Body of pancreas (tissue), 4 donors: ENCODE results near the gene CHD8. TPM values are rescaled to one million over a fixed set of nuclear protein-coding genes. Genes with fewer than 3 reads are reported as not detected.

Source experiments
- ATAC-seq: fragments of 150-250 bp; one replicate; pipeline ENCODE4 v1.9.1; 2016
- DNase-seq, 4 donors: peaks; one replicate each; pipeline ENCODE4 v3.0.0-alpha.2; 2019
- H3K27ac ChIP-seq, 4 donors: fragments of 200-600 bp; sonication (generic); 1 replicate in 3 of 4; 2 replicates in 1 of 4; pipeline versions ENCODE4 v1.5.1 to v1.6.1; 2016 to 2019; ENCODE audit warnings: mild to moderate bottlenecking in 1 of 4, mixed read lengths in 1 of 4, moderate library complexity in 1 of 4
- H3K27me3 ChIP-seq, 2 donors: fragments of 200-600 bp; sonication (generic); one replicate each; pipeline ENCODE4 v1.6.0; 2016; ENCODE audit warnings: mild to moderate bottlenecking in 1 of 2
- H3K36me3 ChIP-seq, 2 donors: fragments of 200-600 bp; sonication (generic); replicated peaks in 1 of 2; 2 replicates each; pipeline ENCODE4 v1.5.1; 2016; ENCODE audit warnings: low read depth in 2 of 2; ENCODE audit not compliant: insufficient read depth in 1 of 2
- H3K4me1 ChIP-seq: fragments of 200-600 bp; sonication (generic); one replicate; pipeline ENCODE4 v1.6.0; 2016
- H3K4me3 ChIP-seq, 2 donors: fragments of 200-600 bp; sonication (generic); 1 replicate in 1 of 2; 2 replicates in 1 of 2; pipeline ENCODE4 v1.5.1; 2016 to 2019
- H3K9me3 ChIP-seq, 3 donors: fragments of 200-600 bp; sonication (generic); 1 replicate in 2 of 3; 2 replicates in 1 of 3; pipeline ENCODE4 v1.5.1; 2016
- POLR2A ChIP-seq, 3 donors: fragments of 450-650 bp; IDR thresholded peaks; one replicate each; pipeline ENCODE4 v1.6.1; 2016; ENCODE audit warnings: antibody characterized with exemption in 3 of 3, mild to moderate bottlenecking in 2 of 3
- WGBS, 2 donors: methylation state at CpG; one replicate each; pipeline ENCODE4 v1.1.5; 2017; 5-methylcytosine and 5-hydroxymethylcytosine counted together
- intact Hi-C: fragments of 100-400 bp; cut with DNase I; formaldehyde crosslinking; loops from one replicate; pipeline ENCODE4 v1.15.1; 2023
- total RNA-seq, 2 donors: library from RNA; depleted of rRNA; stranded (reverse); fragments of >200 nt; gene quantifications; one replicate each; pipeline ENCODE4 v1.1.0, GENCODE V29; 2016
- TF ChIP-seq, protein P1 (sequence below), 7 experiments: fragments of 450-650 bp in 4 of 7; fragments of 200-600 bp in 3 of 7; sonication (generic) in 3 of 7; IDR thresholded peaks; one replicate each; pipeline ENCODE4 v1.5.1; 2016 to 2019; ENCODE audit warnings: antibody characterized with exemption in 7 of 7

Gene CHD8
- total RNA-seq, 2 donors from 2014 or later: 33.2 to 72.2 TPM

DNA sequence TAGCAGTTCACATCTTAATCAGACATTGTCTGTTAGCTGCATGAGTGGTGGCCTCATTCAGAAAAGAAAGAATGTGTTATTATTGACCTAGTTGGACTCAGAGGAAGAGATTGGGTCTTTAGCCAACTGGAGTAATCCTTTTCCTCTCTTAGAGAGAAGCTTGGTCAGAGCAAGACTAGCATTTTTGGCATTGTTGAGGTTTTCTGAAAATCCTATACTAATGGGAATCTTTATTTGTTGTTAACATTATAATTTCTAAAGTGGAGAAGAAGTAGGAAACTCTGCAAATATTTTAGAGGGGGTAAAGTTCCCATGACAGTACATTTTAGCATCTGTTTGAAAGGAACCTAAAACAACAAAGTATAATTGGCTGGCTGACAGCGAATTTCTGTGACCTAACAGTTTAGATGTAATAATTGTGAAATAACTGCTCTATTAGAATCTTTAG is 30.7 kb upstream of the CHD8 start:
- Histone ChIP-seq H3K27me3 (no peaks in the 10 kb centered on the region), H3K36me3 (peaks cover 0 to 25% of the 10 kb centered on the region in 2 donors), H3K4me3 (no peak overlapping the region), H3K27ac (no peak overlapping the region), H3K9me3 (no peaks in the 10 kb centered on the region), H3K4me1 (no peaks in the 10 kb centered on the region)
- WGBS, 2 donors: 75 to 84% methylated on average over 1 of the region's 1 CpG
- ATAC-seq (no peak), DNase-seq (no peak)
- intact Hi-C loops: no loop called here
- TF ChIP-seq, protein P1, sequence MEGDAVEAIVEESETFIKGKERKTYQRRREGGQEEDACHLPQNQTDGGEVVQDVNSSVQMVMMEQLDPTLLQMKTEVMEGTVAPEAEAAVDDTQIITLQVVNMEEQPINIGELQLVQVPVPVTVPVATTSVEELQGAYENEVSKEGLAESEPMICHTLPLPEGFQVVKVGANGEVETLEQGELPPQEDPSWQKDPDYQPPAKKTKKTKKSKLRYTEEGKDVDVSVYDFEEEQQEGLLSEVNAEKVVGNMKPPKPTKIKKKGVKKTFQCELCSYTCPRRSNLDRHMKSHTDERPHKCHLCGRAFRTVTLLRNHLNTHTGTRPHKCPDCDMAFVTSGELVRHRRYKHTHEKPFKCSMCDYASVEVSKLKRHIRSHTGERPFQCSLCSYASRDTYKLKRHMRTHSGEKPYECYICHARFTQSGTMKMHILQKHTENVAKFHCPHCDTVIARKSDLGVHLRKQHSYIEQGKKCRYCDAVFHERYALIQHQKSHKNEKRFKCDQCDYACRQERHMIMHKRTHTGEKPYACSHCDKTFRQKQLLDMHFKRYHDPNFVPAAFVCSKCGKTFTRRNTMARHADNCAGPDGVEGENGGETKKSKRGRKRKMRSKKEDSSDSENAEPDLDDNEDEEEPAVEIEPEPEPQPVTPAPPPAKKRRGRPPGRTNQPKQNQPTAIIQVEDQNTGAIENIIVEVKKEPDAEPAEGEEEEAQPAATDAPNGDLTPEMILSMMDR (IDR thresholded peaks at IDR 0.05): no peak
- no peak for TF ChIP-seq POLR2A (IDR thresholded peaks at IDR 0.05)

DNA sequence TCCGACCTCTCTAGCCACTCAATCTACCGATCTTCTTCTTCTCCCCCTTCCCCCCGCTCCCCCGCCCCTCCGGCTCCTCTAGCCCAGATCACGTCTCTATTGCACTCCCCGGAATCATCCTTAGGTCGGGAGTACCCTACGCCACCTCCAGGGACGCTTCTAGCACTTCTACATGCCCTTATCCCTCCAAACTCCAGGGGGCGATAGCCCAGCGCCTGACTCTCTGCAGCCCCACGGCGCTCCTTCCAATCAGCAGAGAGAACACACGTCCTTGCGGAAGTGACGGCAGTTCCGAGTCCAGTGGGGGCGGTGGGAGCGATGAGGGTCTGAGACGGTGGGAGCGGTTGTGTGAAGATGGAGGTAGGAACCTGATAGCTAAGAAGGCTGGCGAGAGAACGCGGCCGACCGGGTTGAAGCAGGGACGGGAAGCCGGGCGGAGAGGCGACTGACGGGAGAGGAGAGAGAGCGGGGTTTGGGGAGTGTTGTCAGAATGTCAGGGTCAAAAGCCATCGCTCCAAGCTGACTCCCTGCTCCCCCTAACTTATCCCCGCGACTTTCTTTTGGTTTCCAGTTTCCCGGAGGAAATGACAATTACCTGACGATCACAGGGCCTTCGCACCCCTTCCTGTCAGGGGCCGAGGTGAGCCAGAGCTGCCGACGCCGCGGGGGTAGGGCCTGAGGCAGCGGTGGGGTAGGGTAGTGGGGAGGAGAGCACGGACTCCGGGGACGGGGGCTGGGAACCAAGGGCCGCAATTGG is 21.2 kb upstream of the CHD8 start, which contains the start of the genes RAB2B and TOX4:
TSS of gene RAB2B (minus strand) at position 35 of the 757 bp plus-strand sequence. CDS start 87 bp downstream, outside the sequence.
TSS of gene TOX4 (plus strand) at position 271 of the 757 bp plus-strand sequence. CDS start at position 355, 84 bp downstream.
- TF ChIP-seq POLR2A (IDR thresholded peaks at IDR 0.05): peak in 2 of 3 donors; percentile 80 to 92
- TF ChIP-seq, protein P1 (IDR thresholded peaks at IDR 0.05): peak; percentile 95 to 100 (median 100)
- no peaks in the 10 kb centered on the region for H3K9me3 ChIP-seq
- DNase-seq: peak; percentile 96 to 98 (median 96)
- intact Hi-C loops: no loop called here
- H3K36me3 ChIP-seq: peaks cover 0 to 2% of the 10 kb centered on the region in 2 donors
- peaks cover 24% of the 10 kb centered on the region for H3K4me1 ChIP-seq
- no peaks in the 10 kb centered on the region for H3K27me3 ChIP-seq
- peak within 1 kb of the TSS; percentile 81 to 91 (median 82) for H3K27ac ChIP-seq
- peak; percentile 98 for ATAC-seq
- WGBS, 2 donors: 1% methylated on average over 46 to 49 of the region's 49 CpGs
- peak within 1 kb of the TSS; percentile 60 to 84 for H3K4me3 ChIP-seq

DNA sequence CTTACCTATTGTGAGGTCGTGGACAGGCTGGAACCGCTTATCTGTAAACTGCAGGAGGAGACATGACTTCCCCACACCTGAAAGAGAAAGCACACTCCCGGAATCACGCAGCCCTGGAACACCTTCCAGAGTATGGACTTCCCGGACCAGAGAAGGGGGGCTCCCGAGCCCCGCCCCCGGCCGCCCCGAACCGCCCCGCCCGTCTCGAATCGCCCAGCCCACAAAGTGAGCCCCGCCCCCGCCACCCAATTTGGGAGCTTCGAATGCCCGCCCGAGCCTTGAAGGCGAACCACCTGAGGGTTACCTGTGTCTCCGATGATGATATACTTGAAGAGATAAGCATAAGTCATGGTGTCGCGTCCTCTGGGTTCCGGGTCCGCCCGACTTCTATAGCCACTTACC is 20.6 kb upstream of the CHD8 start:
- ATAC-seq (peak; percentile 87), DNase-seq (peak; percentile 88 to 93 (median 91))
- H3K9me3 ChIP-seq: no peaks in the 10 kb centered on the region
- intact Hi-C loops: no loop called here
- TF ChIP-seq, protein P1 (IDR thresholded peaks at IDR 0.05): no peak
- TF ChIP-seq POLR2A (IDR thresholded peaks at IDR 0.05): no peak
- H3K27me3 ChIP-seq: no peaks in the 10 kb centered on the region
- H3K36me3 ChIP-seq: peaks cover 0 to 2% of the 10 kb centered on the region in 2 donors
- 0 to 1% methylated on average over 9 to 27 of the region's 27 CpGs for WGBS, 2 donors
- H3K4me3 ChIP-seq: peak overlapping the region; percentile 58 to 60
- peak overlapping the region; percentile 81 to 91 (median 82) for H3K27ac ChIP-seq
- H3K4me1 ChIP-seq: peaks cover 24% of the 10 kb centered on the region

DNA sequence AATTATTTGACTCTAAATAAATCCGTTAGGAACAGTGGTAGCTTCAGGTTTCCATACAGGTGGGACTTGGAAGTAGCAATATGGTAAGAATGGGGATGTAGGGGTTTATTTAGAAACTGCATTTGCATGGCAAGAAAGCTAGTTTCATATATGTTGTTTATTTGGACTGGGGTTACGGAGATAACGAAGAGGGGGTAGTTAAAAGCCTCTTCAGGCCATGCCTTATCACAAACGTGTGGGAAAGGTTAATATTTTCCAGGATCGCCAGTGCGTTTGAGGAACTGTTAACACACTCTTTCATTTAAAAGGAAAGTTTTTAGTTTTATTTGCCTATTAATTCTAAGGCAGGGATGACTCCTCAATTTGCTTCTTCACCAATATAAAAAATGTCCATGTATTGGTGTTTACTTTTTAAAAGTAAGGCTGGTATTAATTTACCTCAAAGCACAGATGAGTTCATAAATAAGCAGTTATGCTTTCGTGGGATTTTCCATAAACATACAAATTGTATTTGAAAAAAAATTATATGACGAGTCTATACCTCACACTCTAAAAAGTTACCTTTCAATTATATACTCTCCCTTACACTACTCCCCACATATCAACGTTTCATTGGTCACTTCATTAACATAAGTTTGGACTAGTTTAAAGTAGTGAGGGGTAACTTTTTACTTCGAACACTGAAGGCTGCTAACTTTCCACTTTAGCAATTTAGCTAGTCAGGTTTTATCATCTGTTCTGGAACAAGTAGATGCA is 20.0 kb upstream of the CHD8 start:
- ATAC-seq (peak; percentile 23), DNase-seq (no peak)
- H3K36me3 ChIP-seq: peaks cover 0 to 2% of the 10 kb centered on the region in 2 donors
- WGBS, 2 donors: 13 to 15% methylated on average over 10 of the region's 10 CpGs
- intact Hi-C loops: no loop called here
- TF ChIP-seq POLR2A (IDR thresholded peaks at IDR 0.05): peak in 1 of 3 donors; percentile 3
- TF ChIP-seq, protein P1 (IDR thresholded peaks at IDR 0.05): peak in 1 of 7 experiments; percentile 10
- peak overlapping the region; percentile 81 to 91 (median 82) for H3K27ac ChIP-seq
- H3K4me1 ChIP-seq: peaks cover 24% of the 10 kb centered on the region
- no peaks in the 10 kb centered on the region for H3K9me3 ChIP-seq
- H3K27me3 ChIP-seq: no peaks in the 10 kb centered on the region
- H3K4me3 ChIP-seq: peak overlapping the region; percentile 58 to 60
